A549 (cell line): ENCODE measurements around the gene DHX30. TPM values are rescaled to one million over a fixed set of nuclear protein-coding genes. Genes with fewer than 3 reads are reported as not detected.

Experiments used
- ATAC-seq, 2 experiments: fragments of 200-7000 bp in 1 of 2; fragments of >200 bp in 1 of 2; cut with Nextera tagmentation in 1 of 2; cut with Tn5 transposase in 1 of 2; 3 replicates each; pipeline versions ENCODE4 v1.8.0 to v1.9.1; 2018 to 2020; ENCODE audit warnings: mild to moderate bottlenecking in 1 of 2, moderate library complexity in 1 of 2
- CTCF ChIA-PET: fragments of 300-600 bp; sonication (Branson Sonifier 250); formaldehyde crosslinking; extraction: SDS; loops from one replicate; lab custom pipeline; 2021; ENCODE audit warnings: antibody characterized with exemption, inconsistent platforms; lab: Yijun Ruan, JAX
- POLR2A ChIA-PET: fragments of 350-600 bp; formaldehyde crosslinking; extraction: SDS; loops from one replicate; lab custom pipeline; 2021; ENCODE audit warnings: antibody characterized with exemption, inconsistent platforms; lab: Yijun Ruan, JAX
- DNase-seq, 2 experiments: peaks; one replicate each; pipeline versions ENCODE4 v3.0.0 to v3.0.0-alpha.2; 2011 to 2016; ENCODE audit warnings: low read depth in 1 of 2, low spot score in 1 of 2
- FAIRE-seq: peaks from 2 replicates; lab custom pipeline; 2011; peaks lifted over from hg19 to GRCh38; lab: Jason Lieb, UNC
- H3K27ac ChIP-seq, 2 experiments: fragments of >200 bp; sonication (Bioruptor Twin); formaldehyde crosslinking; 3 replicates each; pipeline ENCODE4 v1.5.1; 2016 to 2017
- H3K4me1 ChIP-seq: fragments of >200 bp; sonication (Bioruptor Twin); formaldehyde crosslinking; 3 replicates; pipeline ENCODE4 v1.6.1; 2016
- H3K4me2 ChIP-seq: fragments of >200 bp; sonication (Bioruptor Twin); formaldehyde crosslinking; 3 replicates; pipeline ENCODE4 v1.6.1; 2016
- H3K4me3 ChIP-seq: fragments of >200 bp; sonication (Bioruptor Twin); formaldehyde crosslinking; 3 replicates; pipeline ENCODE4 v1.5.1; 2016
- H3K9me3 ChIP-seq: fragments of >200 bp; sonication (Bioruptor Twin); formaldehyde crosslinking; 3 replicates; pipeline ENCODE4 v1.6.1; 2016
- ATOH8 ChIP-seq: fragments of 250-450 bp; sonication (Bioruptor Pico); IDR thresholded peaks from 2 replicates; pipeline ENCODE4 v1.5.0; 2020; ENCODE audit warnings: low read depth, mild to moderate bottlenecking, moderate library complexity
- BHLHE40 ChIP-seq: IDR thresholded peaks from 2 replicates; pipeline ENCODE4 v1.6.1; 2012; ENCODE audit warnings: low read depth, low read length, inconsistent platforms
- CBX2 ChIP-seq: fragments of 200-600 bp; sonication (generic); IDR thresholded peaks from 2 replicates; pipeline ENCODE4 v1.6.1; 2016; ENCODE audit warnings: low read depth, mild to moderate bottlenecking, borderline replicate concordance
- CBX8 ChIP-seq: fragments of 200-600 bp; sonication (generic); IDR thresholded peaks from 2 replicates; pipeline ENCODE4 v1.6.1; 2016
- CHD2 ChIP-seq: fragments of 150-350 bp; IDR thresholded peaks from 2 replicates; pipeline ENCODE4 v1.6.1; 2014; ENCODE audit warnings: low read length; ENCODE audit not compliant: partially characterized antibody
- CHD4 ChIP-seq: fragments of 200-600 bp; sonication (generic); IDR thresholded peaks from 2 replicates; pipeline ENCODE4 v1.6.1; 2016; ENCODE audit warnings: antibody characterized with exemption, mild to moderate bottlenecking, borderline replicate concordance
- CTCF ChIP-seq: fragments of >200 bp; sonication (Bioruptor Twin); formaldehyde crosslinking; IDR thresholded peaks from 3 replicates; pipeline ENCODE4 v1.5.1; 2016
- EHMT2 ChIP-seq: fragments of 200-600 bp; sonication (generic); IDR thresholded peaks from 2 replicates; pipeline ENCODE4 v1.6.1; 2016; ENCODE audit warnings: antibody characterized with exemption, low read depth, mild to moderate bottlenecking, moderate library complexity
- EP300 ChIP-seq, 2 experiments: fragments of >200 bp; sonication (Bioruptor Twin); formaldehyde crosslinking; IDR thresholded peaks; 2 replicates in 1 of 2; 3 replicates in 1 of 2; pipeline ENCODE4 v1.6.1; 2016 to 2017
- ESRRA ChIP-seq: fragments of 150-350 bp; IDR thresholded peaks from 2 replicates; pipeline ENCODE4 v1.6.1; 2014; ENCODE audit warnings: mild to moderate bottlenecking, low read length, borderline replicate concordance
- GATA3 ChIP-seq: IDR thresholded peaks from 2 replicates; pipeline ENCODE4 v1.6.1; 2012; ENCODE audit warnings: borderline replicate concordance
- HDAC2 ChIP-seq: fragments of 200-600 bp; sonication (generic); IDR thresholded peaks from 2 replicates; pipeline ENCODE4 v1.6.1; 2016
- HMGXB4 ChIP-seq: fragments of 250-450 bp; sonication (Bioruptor Pico); IDR thresholded peaks from 2 replicates; pipeline ENCODE4 v1.5.0; 2021; ENCODE audit warnings: mild to moderate bottlenecking, moderate library complexity, borderline replicate concordance
- HOXB5 ChIP-seq: fragments of 250-450 bp; sonication (Bioruptor Pico); IDR thresholded peaks from 2 replicates; pipeline ENCODE4 v1.5.0; 2020; ENCODE audit warnings: mild to moderate bottlenecking, moderate library complexity
- JUN ChIP-seq, 2 experiments: fragments of >200 bp; sonication (Bioruptor Twin); formaldehyde crosslinking; IDR thresholded peaks; 2 replicates in 1 of 2; 3 replicates in 1 of 2; pipeline ENCODE4 v1.6.1; 2016 to 2017
- MAFK ChIP-seq: fragments of 450-650 bp; IDR thresholded peaks from 2 replicates; pipeline ENCODE4 v1.6.1; 2014; ENCODE audit not compliant: partially characterized antibody
- MAX ChIP-seq: IDR thresholded peaks from 2 replicates; pipeline ENCODE4 v1.6.1; 2012
- MAZ ChIP-seq: fragments of 150-350 bp; IDR thresholded peaks from 2 replicates; pipeline ENCODE4 v1.6.1; 2014; ENCODE audit warnings: antibody characterized with exemption, low read depth, low read length, borderline replicate concordance
- MYC ChIP-seq: IDR thresholded peaks from 2 replicates; pipeline ENCODE4 v1.6.1; 2012; ENCODE audit warnings: mild to moderate bottlenecking, inconsistent platforms, low read length, improper control_type of control experiment, borderline replicate concordance
- NPAS2 ChIP-seq: fragments of 250-450 bp; sonication (Bioruptor Pico); IDR thresholded peaks from 2 replicates; pipeline ENCODE4 v1.8.0; 2022; ENCODE audit warnings: mild to moderate bottlenecking, moderate library complexity, borderline replicate concordance
- NR3C1 ChIP-seq: fragments of >200 bp; sonication (Bioruptor Twin); formaldehyde crosslinking; IDR thresholded peaks from 3 replicates; pipeline ENCODE4 v1.6.1; 2017
- PHF8 ChIP-seq: fragments of 200-600 bp; sonication (generic); IDR thresholded peaks from 2 replicates; pipeline ENCODE4 v1.6.1; 2016; ENCODE audit warnings: low read depth, mild to moderate bottlenecking, antibody characterized with exemption, moderate library complexity, borderline replicate concordance
- RARB ChIP-seq: fragments of 250-450 bp; sonication (Bioruptor Pico); IDR thresholded peaks from 2 replicates; pipeline ENCODE4 v1.8.0; 2021; ENCODE audit warnings: mild to moderate bottlenecking, moderate library complexity
- SREBF2 ChIP-seq: fragments of 450-650 bp; IDR thresholded peaks from 2 replicates; pipeline ENCODE4 v1.6.1; 2014; ENCODE audit warnings: mild to moderate bottlenecking, moderate library complexity
- TFCP2L1 ChIP-seq: fragments of 250-450 bp; sonication (Bioruptor Pico); IDR thresholded peaks from 2 replicates; pipeline ENCODE4 v1.5.0; 2021; ENCODE audit warnings: mild to moderate bottlenecking
- USF2 ChIP-seq: fragments of 450-650 bp; IDR thresholded peaks from 2 replicates; pipeline ENCODE4 v1.6.1; 2014; ENCODE audit warnings: antibody characterized with exemption
- ZSCAN20 ChIP-seq: fragments of 250-450 bp; sonication (Bioruptor Pico); IDR thresholded peaks from 2 replicates; pipeline ENCODE4 v1.8.0; 2022; ENCODE audit warnings: mild to moderate bottlenecking, moderate library complexity
- WGBS: methylation state at CpG from one replicate; pipeline ENCODE4 v1.1.6; 2017; ENCODE audit errors: missing lambda C conversion rate; 5-methylcytosine and 5-hydroxymethylcytosine counted together
- polyA plus RNA-seq, 4 experiments: library from polyadenylated mRNA; depleted of rRNA in 3 of 4; stranded (reverse); fragments of >200 nt; fragmentation: RNase III in 1 of 4; extraction: RNeasy Plus Mini Kit Qiagen cat#74134 plus additional on column Dnase treatment in 1 of 4; gene quantifications; 2 replicates in 3 of 4; 3 replicates in 1 of 4; pipeline ENCODE4 v1.2.3, GENCODE V29; 2011 to 2017

Gene DHX30
- polyA plus RNA-seq, 2 of the 4 experiments (the other 2 are of a cell fraction) = 40.5 to 44.6 TPM

- TF ChIP-seq PHF8 = no peak
Observed at GRCh38 chr3:47892286-47893040, 89.5 kb downstream of the DHX30 start (continued).

GRCh38 chr3:47895241-47895640 lies 92.3 kb downstream of the DHX30 start:
- TF ChIP-seq CBX2 = no peak
- no peak for TF ChIP-seq HDAC2
- no peak for TF ChIP-seq SREBF2
- TF ChIP-seq MAFK = no peak
- TF ChIP-seq RARB (CRISPR knock-in tag) = no peak
- TF ChIP-seq MAZ = no peak
- TF ChIP-seq CTCF = no peak
- TF ChIP-seq ESRRA = no peak
- TF ChIP-seq MAX = no peak
- no peak for TF ChIP-seq GATA3
- no peak for TF ChIP-seq TFCP2L1 (CRISPR knock-in tag)
- TF ChIP-seq HOXB5 (CRISPR knock-in tag) = no peak
- TF ChIP-seq NR3C1 = no peak
- Histone ChIP-seq H3K9me3 (no peaks in the 10 kb centered on the region), H3K4me2 (no peak overlapping the region), H3K4me1 (no peaks in the 10 kb centered on the region), H3K4me3 (no peak overlapping the region), H3K27ac (no peak overlapping the region)
- no peak for FAIRE-seq
- ChIA-PET POLR2A (no interaction called here), CTCF (interaction anchor here (0.6 to 1.4 kb wide), 2 partner anchors 63 to 94 kb away, joined by 3 to 4 read pairs; no protein-coding TSS in a partner anchor)
- no peak for DNase-seq
- ATAC-seq = no peak
- WGBS = 93% methylated on average over 3 of the region's 3 CpGs

GRCh38 chr3:47896736-47897135 lies 93.8 kb downstream of the DHX30 start:
- Histone ChIP-seq H3K27ac (no peak overlapping the region), H3K4me1 (no peaks in the 10 kb centered on the region), H3K4me2 (no peak overlapping the region), H3K4me3 (no peak overlapping the region), H3K9me3 (no peaks in the 10 kb centered on the region)
- TF ChIP-seq MYC (no peak), RARB (CRISPR knock-in tag) (no peak), CHD2 (no peak), USF2 (no peak), MAX (no peak), CHD4 (no peak), ESRRA (no peak), CBX8 (no peak), NR3C1 (no peak)
- CTCF ChIA-PET = no interaction called here
- FAIRE-seq (no peak), ATAC-seq (no peak), DNase-seq (no peak)
- WGBS = 86% methylated on average over 3 of the region's 3 CpGs
- POLR2A ChIA-PET = no interaction called here

- Histone ChIP-seq H3K27ac (no peak overlapping the region), H3K9me3 (no peaks in the 10 kb centered on the region), H3K4me1 (no peaks in the 10 kb centered on the region), H3K4me3 (no peak overlapping the region), H3K4me2 (no peak overlapping the region)
- no peak for ATAC-seq
- ChIA-PET CTCF (no interaction called here), POLR2A (no interaction called here)
- 86% methylated on average over 3 of the region's 3 CpGs for WGBS
- no peak for DNase-seq
- no peak for FAIRE-seq
- TF ChIP-seq HMGXB4 = no peak
- no peak for TF ChIP-seq ATOH8
- no peak for TF ChIP-seq BHLHE40
- TF ChIP-seq ZSCAN20 (CRISPR knock-in tag) = no peak
- TF ChIP-seq JUN (IDR thresholded peaks at IDR 0.05) = no peak
- no peak for TF ChIP-seq EHMT2
- TF ChIP-seq CHD2 = no peak
- TF ChIP-seq EP300 (IDR thresholded peaks at IDR 0.05) = no peak
- TF ChIP-seq NPAS2 (CRISPR knock-in tag) = no peak
Observed at GRCh38 chr3:47897954-47898353, 95.0 kb downstream of the DHX30 start.
